Middle frontal gyrus (tissue), 1 donor: ENCODE data around the gene SLC2A14.
"Not testable (repeated sequence)": the region's sequence is repeated elsewhere in the genome, so short reads cannot be mapped to it uniquely, and the experiment has no call there.

Experiments used
- DNase-seq: peaks from one replicate; pipeline ENCODE4 v3.0.0-alpha.2; 2015; ENCODE audit warnings: low spot score; ENCODE audit errors: extremely low spot score

The SLC2A14 gene

GRCh38 chr12:7834701-7835100 is 38.0 kb downstream of the SLC2A14 start:
- DNase-seq = no peak

GRCh38 chr12:7833831-7834230 is 38.9 kb downstream of the SLC2A14 start:
- DNase-seq = no peak

- DNase-seq = not testable (repeated sequence)
Measured at GRCh38 chr12:7833201-7833600, 39.5 kb downstream of the SLC2A14 start.

DNA sequence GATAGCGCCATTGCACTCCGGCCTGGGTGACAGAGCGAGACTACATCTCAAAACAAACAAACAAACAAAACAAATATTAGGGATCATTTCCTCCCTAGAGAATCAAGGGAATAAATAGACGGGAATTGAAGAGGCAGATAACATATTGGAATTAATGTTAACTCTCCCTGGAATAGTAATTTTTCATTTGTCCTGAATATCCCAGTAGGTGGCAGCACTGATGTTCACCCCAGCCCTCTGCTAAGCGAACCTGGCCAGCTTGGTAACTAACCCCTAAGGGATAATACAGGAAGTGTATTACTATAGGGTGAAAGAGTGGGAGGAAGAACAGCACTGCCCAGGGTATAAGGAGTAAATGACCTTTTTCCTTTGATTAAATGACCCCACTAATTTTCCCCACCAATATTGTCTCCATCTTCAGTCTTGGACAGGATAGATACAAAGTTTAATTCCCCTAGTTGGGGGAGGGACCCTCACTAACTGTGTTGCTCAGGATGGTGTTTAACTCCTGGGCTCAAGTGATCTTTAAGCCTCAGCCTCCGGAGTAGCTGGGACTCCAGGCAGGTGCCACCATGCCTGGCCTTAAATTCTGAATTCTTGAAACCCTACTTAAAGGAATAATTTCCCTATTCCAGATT is 40.5 kb downstream of the SLC2A14 start:
- no peak for DNase-seq

- not testable (repeated sequence) for DNase-seq
Measured at GRCh38 chr12:7829737-7830136, 43.0 kb downstream of the SLC2A14 start.

DNA sequence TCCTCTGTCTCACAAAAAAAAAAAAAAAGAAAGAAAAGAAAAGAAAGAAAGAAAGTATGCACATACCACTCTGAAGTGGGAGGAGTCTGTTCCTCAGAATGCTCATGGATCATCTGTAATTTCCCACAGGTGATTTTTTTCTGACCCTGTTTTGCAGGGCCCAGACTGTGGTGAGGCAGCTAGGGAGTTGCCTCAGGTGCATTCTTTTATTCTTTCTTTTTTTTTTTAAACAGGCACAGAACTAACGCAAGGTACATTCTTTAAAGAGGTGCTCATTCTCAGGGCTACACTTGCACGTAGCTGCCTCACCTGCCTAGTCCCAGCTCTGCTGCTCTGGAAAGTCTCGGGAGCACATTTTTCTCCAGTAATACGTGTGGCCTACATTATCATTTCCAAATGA is 47.0 kb downstream of the SLC2A14 start:
- DNase-seq = not testable (repeated sequence)

DNA sequence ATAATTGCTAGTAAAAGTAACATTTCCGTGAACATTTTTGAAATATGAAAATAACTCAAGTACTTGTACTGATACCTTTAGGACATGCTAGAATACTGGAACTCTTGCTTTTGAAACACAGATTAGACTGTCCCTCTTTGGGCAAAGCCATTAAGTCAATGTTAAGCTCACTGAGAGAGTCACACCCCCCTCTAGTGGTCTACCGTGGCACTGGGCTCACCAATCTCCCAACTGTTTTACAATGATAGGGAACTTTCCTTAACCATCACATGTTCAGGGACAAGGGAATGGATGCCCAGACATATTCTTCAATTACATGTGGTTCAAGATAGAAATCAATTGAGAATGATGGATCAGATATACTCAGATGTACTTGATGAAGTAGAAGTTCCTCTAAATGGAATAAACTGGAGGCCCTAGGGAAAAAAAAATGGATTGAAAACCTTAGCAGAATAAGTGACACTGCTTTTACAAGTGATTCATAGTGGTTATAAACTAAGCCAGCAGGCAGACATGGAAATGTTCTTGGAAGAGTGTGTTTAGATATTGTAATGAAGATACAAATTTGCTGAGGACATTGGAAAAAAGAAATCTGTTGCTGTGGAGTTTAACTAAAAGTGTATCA is 65.7 kb downstream of the SLC2A14 start:
- peak; percentile 11 for DNase-seq

GRCh38 chr12:7806319-7806718 is 66.4 kb downstream of the SLC2A14 start:
- DNase-seq = not testable (repeated sequence)

DNA sequence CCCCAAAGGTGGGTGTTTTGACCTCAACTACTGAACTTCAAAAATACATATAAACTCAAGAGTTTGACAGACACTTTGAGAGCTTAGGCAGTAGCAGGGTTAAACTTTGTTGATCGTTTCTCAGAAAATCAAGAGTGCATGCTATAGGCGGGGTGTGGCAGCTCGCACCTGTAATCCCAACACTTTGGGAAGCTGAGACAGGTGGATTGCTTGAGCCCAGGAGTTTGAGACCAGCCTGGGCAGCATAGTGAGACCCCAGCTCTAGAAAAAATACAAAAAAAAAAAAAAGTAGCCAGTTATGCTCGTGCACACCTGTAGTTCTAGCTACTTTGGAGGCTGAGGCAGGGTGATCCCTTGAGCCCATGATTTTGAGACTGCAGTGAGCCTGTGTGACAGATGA is 71.3 kb downstream of the SLC2A14 start:
- no peak for DNase-seq

GRCh38 chr12:7798750-7799308 is 73.9 kb downstream of the SLC2A14 start:
- not testable (repeated sequence) for DNase-seq

DNA sequence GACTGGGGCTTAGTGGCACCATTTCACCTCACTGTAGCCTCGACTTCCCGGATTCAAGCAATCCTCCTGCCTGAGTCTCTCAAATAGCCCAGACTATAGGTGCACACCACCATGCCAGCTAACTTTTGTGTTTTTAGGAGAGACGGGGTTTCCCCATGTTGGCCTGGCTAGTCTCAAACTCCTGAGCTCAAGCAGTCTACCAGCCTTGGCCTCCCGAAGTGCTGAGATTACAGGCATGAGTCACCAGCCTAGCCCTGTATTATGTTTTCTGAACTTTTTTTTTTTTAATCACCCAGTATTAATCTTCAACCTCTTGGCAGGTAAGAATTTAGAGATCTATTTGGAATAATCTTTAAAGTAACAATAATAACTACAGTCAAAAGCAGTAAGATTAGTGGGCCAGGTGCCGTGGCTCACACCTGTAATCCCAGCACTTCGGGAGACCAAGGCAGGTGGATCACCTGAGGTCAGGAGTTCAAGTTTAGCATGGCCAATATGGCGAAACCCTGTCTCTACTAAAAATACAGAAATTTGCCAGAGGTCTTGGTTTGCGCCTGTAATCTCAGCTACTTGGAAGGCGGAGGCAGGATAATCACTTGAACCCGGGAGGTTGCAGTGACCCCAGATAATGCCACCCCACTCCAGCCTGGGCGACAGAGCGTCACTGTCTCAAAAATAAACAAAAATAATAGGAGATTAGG is 74.9 kb downstream of the SLC2A14 start:
- no peak for DNase-seq

DNA sequence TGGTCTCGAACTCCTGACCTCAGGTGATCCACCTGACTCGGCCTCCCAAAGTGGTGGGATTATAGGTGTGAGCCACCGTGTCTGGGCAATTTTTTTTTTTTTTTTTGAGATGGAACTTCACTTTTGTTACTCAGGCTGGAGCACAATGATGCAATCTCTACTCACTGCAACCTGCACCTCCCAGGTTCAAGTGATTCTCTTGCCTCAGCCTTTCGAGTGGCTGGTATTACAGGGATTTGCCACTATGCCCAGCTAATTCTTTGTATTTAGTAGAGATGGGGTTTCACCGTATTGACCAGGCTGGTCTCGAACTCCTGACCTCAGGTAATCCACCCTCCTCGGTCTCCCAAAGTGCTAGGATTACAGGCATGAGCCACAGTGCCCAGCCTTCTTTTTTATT is 75.4 kb downstream of the SLC2A14 start:
- DNase-seq = not testable (repeated sequence)

GRCh38 chr12:7793211-7793610 is 79.5 kb downstream of the SLC2A14 start:
- DNase-seq = no peak

DNA sequence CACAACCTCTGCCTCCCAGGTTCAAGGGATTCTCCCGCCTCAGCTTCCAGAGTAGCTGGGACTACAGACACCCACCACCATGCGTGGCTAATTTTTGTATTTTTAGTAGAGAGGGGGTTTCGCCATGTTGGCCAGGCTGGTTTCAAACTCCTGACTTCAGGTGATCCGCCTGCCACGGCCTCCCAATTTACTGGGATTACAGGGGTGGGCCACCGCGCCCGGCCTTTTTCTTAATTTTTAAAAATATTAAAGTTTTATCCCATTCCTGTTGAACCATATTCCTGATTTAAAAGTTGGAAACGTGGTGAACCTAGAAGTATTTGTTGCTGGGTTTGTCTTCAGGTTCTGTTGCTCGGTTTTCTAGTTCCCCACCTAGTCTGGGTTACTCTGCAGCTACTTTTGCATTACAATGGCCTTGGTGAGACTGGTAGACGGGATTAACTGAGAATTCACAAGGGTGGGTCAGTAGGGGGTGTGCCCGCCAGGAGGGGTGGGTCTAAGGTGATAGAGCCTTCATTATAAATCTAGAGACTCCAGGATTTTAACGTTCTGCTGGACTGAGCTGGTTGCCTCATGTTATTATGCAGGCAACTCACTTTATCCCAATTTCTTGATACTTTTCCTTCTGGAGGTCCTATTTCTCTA is 83.7 kb downstream of the SLC2A14 start, which contains the start of gene NANOG:
Gene NANOG (plus strand): TSS at position 519 of the 645 bp plus-strand sequence. CDS start 213 bp downstream, outside the sequence.
- DNase-seq = not testable (repeated sequence)

DNA sequence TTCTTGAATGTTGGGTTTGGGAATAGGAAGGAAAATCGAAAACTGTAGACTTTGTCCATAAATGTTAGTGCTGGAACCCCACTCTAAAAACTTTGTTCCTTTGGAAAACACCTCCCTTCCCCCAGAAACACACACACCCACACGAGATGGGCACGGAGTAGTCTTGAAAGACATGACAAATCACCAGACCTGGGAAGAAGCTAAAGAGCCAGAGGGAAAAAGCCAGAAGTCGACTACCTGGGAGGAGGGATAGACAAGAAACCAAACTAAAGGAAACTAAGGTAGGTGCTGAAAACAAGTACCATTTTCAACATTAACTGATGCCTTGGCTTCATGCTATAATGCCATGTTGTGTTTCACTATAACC is 84.4 kb downstream of the SLC2A14 start:
- DNase-seq = no peak

GRCh38 chr12:7787574-7788293 is 85.0 kb downstream of the SLC2A14 start:
- DNase-seq = no peak

DNA sequence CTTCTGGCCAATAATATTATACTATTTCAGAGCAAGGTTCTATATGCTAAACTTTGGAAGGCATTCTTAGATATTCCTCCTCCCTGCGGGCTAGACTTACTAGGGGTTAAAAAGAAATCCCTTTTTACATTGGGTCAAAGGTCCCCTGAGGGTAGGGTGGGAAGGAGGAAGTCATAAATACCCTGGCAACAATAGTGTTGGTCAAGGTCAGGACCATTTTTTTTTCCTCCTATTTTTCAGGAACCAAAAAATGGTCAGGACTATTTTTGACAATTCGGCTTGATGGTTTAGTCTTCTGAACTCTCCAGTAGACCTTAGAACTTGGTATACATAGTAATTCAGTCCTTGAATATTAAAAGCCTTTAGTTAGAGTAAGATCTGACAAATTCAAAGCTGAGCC is 88.0 kb downstream of the SLC2A14 start:
- DNase-seq = no peak

GRCh38 chr12:7783433-7783832 is 89.3 kb downstream of the SLC2A14 start:
- not testable (repeated sequence) for DNase-seq

GRCh38 chr12:7782055-7782454 is 90.7 kb downstream of the SLC2A14 start:
- no peak for DNase-seq

DNA sequence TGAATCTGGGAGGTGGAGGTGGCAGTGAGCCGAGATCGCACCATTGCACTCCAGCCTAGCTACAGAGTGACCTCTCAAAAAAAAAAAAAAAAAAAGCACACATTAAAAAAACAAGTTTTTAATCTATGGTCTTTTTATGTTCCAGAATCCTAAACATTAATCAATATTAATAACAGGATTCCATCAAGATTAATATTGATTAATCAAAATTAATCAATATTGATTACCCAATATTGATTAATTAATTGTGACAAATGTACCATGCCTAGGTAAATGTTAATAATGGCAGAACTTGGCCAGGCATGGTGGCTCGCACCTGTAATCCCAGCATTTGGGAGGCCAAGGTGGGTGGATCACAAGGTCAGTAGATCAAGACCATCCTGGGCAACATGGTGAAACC is 91.4 kb downstream of the SLC2A14 start:
- no peak for DNase-seq

- DNase-seq = no peak
Measured at GRCh38 chr12:7769999-7770398, 102.7 kb downstream of the SLC2A14 start.
